CD4-positive, alpha-beta memory T cell (primary cell): ENCODE data around the gene DNAJB12. TPM values are rescaled to one million over a fixed set of nuclear protein-coding genes. Genes with fewer than 3 reads are reported as not detected.
A peak's percentile ranks its signal among the peaks of the same experiment; 100 is the strongest.

Experiments used
- CTCF ChIA-PET: fragments of 350-600 bp; sonication (Branson Sonifier 250); formaldehyde crosslinking; loops from one replicate; lab custom pipeline; 2021; ENCODE audit warnings: inconsistent platforms; ENCODE audit not compliant: partially characterized antibody; lab: Charles Lee
- POLR2A ChIA-PET: fragments of 350-600 bp; sonication (Branson Sonifier 250); formaldehyde crosslinking; loops from one replicate; lab custom pipeline; 2021; ENCODE audit not compliant: partially characterized antibody; lab: Charles Lee
- DNase-seq, 5 donors: peaks; one replicate each; pipeline versions ENCODE4 v3.0.0 to v3.0.0-alpha.2; 2020 to 2022; ENCODE audit warnings: mixed read lengths in 1 of 5
- H3K27ac ChIP-seq: one replicate; pipeline ENCODE4 v1.7.0; 2013; ENCODE audit warnings: low read depth, low read length
- H3K27me3 ChIP-seq: 2 replicates; pipeline ENCODE4 v1.7.0; 2013; ENCODE audit warnings: mild to moderate bottlenecking, low read length, moderate library complexity; ENCODE audit not compliant: insufficient read depth
- H3K36me3 ChIP-seq: 2 replicates; pipeline ENCODE4 v1.7.0; 2013; ENCODE audit warnings: mild to moderate bottlenecking, low read length, moderate library complexity; ENCODE audit not compliant: insufficient read depth
- H3K4me1 ChIP-seq: 2 replicates; pipeline ENCODE4 v1.7.0; 2013; ENCODE audit warnings: mild to moderate bottlenecking, low read length, moderate library complexity; ENCODE audit not compliant: insufficient read depth
- H3K4me3 ChIP-seq, 2 donors: one replicate each; pipeline ENCODE4 v1.7.0; 2013; ENCODE audit warnings: low read length in 2 of 2, mild to moderate bottlenecking in 1 of 2
- H3K9me3 ChIP-seq, 2 donors: one replicate each; pipeline ENCODE4 v1.7.0; 2013; ENCODE audit warnings: low read length in 2 of 2, control low read depth in 1 of 2; ENCODE audit not compliant: control insufficient read depth in 1 of 2
- H3K27ac Mint-ChIP-seq, 7 donors: one replicate each; pipeline ENCODE4 v1.8.0; 2020 to 2021; ENCODE audit warnings: mixed read lengths in 7 of 7, mild to moderate bottlenecking in 6 of 7, inconsistent platforms in 3 of 7, moderate library complexity in 3 of 7
- H3K27me3 Mint-ChIP-seq, 2 donors: one replicate each; pipeline ENCODE4 v1.8.0; 2020 to 2021; ENCODE audit warnings: mixed read lengths in 2 of 2
- H3K36me3 Mint-ChIP-seq, 2 donors: one replicate each; pipeline ENCODE4 v1.8.0; 2020 to 2021; ENCODE audit warnings: mixed read lengths in 2 of 2, inconsistent platforms in 1 of 2, mild to moderate bottlenecking in 1 of 2
- H3K4me1 Mint-ChIP-seq, 4 donors: one replicate each; pipeline ENCODE4 v1.8.0; 2020 to 2021; ENCODE audit warnings: mixed read lengths in 4 of 4, mild to moderate bottlenecking in 1 of 4
- H3K4me3 Mint-ChIP-seq, 8 donors: one replicate each; pipeline ENCODE4 v1.8.0; 2020 to 2021; ENCODE audit warnings: mixed read lengths in 8 of 8, mild to moderate bottlenecking in 7 of 8, moderate library complexity in 6 of 8, inconsistent platforms in 3 of 8
- H3K9me3 Mint-ChIP-seq, 8 donors: one replicate each; pipeline ENCODE4 v1.8.0; 2020 to 2021; ENCODE audit warnings: mixed read lengths in 8 of 8, mild to moderate bottlenecking in 5 of 8, inconsistent platforms in 3 of 8, moderate library complexity in 1 of 8
- intact Hi-C: fragments of 100-400 bp; cut with micrococcal nuclease; formaldehyde crosslinking; loops from one replicate; pipeline ENCODE4 v1.15.1; 2023
- polyA plus RNA-seq, 2 donors: library from polyadenylated mRNA; unstranded; fragments of 300-500 nt; fragmentation: Illumina TruSeq; gene quantifications; one replicate each; pipeline ENCODE4 v1.2.3, GENCODE V29; 2021
- total RNA-seq, 2 experiments: library from RNA; stranded (reverse); gene quantifications; one replicate each; pipeline ENCODE4 v1.2.3, GENCODE V29; 2021

DNAJB12 gene
- total and polyA plus RNA-seq, 4 experiments from 2014 or later = 13.4 to 26.7 (median 26.2) TPM

DNA sequence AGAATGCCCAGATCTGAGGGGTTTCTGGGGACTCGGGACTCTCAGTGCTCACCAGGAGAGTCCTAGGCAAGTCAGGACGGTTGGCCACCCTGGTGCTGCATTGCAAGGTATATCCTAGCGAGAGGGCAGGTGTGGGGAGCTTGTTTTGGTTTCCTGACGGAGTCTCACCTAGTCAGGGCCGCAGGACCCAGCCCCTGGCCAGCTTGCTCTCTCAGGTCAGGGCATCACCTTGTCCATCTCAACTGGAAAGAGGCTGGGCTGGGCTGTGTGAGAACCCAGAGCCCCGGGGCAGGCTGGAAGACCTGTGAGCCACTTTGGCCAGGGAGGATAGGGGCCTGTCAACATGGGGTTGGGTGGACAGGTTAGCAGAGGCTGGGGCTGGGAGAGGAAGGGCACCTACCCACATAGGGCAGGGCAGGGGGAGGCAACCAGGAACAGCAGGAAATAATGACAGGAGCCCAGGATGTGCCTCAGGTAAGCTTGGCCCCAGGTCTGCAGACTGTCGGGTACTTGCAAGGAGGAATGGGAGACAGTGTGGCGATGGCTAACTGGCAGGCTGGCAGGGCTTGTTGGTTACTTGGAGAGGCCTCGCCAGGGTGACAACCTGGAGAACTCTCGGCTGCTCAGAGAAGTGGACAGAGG is 31.5 kb downstream of the DNAJB12 start:
- intact Hi-C loops = no loop called here
- peaks cover 0 to 3% of the 10 kb centered on the region in 2 donors for H3K36me3 Mint-ChIP-seq
- Histone ChIP-seq H3K36me3 (no peaks in the 10 kb centered on the region), H3K9me3 (no peaks in the 10 kb centered on the region), H3K27ac (peak overlapping the region; percentile 36), H3K4me1 (peaks cover 84% of the 10 kb centered on the region), H3K4me3 (no peak overlapping the region), H3K27me3 (no peaks in the 10 kb centered on the region)
- no peak for DNase-seq
- no peaks in the 10 kb centered on the region for H3K27me3 Mint-ChIP-seq
- H3K4me3 Mint-ChIP-seq = peak overlapping the region in 3 of 8 donors; percentile 34 to 68 (median 46)
- no peaks in the 10 kb centered on the region for H3K9me3 Mint-ChIP-seq
- peaks cover 45 to 88% (median 64%) of the 10 kb centered on the region in 4 donors for H3K4me1 Mint-ChIP-seq
- peak overlapping the region; percentile 73 to 99 (median 84) for H3K27ac Mint-ChIP-seq
- ChIA-PET CTCF (interaction anchor here (0.6 to 5.7 kb wide), 3 partner anchors 48 to 197 kb away, joined by 3 to 51 read pairs (median 3); partner anchors contain the start of gene DDIT4), POLR2A (interaction anchor here (1.0 to 13.9 kb wide), 8 partner anchors 10 to 235 kb away, joined by 3 to 368 read pairs (median 26); partner anchors contain the start of genes ANAPC16, ASCC1, DDIT4 and SPOCK2)

DNA sequence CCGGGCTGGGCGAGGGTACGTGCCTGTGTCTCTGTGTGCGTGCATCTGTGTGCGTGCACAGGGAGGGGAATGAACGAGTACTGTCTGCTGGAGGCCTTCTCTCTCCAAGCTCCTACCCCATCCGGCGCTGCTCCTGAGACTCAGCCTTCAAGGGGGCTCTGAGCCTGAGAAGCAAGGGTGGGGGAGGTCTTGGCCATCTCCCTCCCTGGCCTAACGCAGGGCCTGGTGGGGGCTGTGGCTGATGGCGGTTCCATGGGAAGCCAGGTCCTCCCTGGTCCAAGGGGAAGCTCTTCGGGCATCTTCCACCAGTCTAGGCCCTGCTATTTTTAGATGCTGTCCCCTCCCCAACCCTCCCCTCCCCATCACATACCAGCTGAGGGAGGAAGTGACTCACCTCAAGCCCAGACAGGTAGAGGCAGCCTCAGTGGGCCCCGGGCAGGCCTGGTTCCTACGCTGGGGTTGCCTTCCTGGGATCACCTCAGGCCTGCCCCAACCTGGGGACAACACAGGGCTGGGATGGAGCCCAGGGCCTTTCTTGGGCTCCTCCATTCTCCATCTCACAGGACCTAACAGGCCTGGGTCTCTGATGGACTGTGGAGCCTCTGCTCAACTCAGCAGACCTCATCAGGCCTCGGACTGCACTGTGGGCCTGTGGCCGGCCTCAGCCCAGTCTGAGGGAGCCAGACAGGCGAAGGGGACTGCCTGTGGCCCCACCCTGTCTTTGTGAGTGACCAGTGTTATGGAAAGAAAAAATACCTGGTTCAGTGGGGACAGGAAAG is 32.2 kb downstream of the DNAJB12 start:
- Mint-ChIP-seq H3K9me3 (no peaks in the 10 kb centered on the region), H3K36me3 (peaks cover 0 to 3% of the 10 kb centered on the region in 2 donors), H3K27ac (peak overlapping the region; percentile 84 to 99 (median 92)), H3K4me3 (peak overlapping the region in 6 of 8 donors; percentile 6 to 68 (median 46)), H3K27me3 (no peaks in the 10 kb centered on the region), H3K4me1 (peaks cover 43 to 86% (median 62%) of the 10 kb centered on the region in 4 donors)
- Histone ChIP-seq H3K4me3 (no peak overlapping the region), H3K4me1 (peaks cover 83% of the 10 kb centered on the region), H3K27ac (peak overlapping the region; percentile 36), H3K36me3 (no peaks in the 10 kb centered on the region), H3K9me3 (no peaks in the 10 kb centered on the region), H3K27me3 (no peaks in the 10 kb centered on the region)
- ChIA-PET CTCF (interaction anchor here (0.6 to 5.7 kb wide), 8 partner anchors 17 to 274 kb away, joined by 3 to 51 read pairs (median 3); partner anchors contain the start of gene DDIT4), POLR2A (interaction anchor here (0.8 to 13.9 kb wide), 7 partner anchors 11 to 234 kb away, joined by 3 to 368 read pairs (median 34); partner anchors contain the start of genes ANAPC16, ASCC1, DDIT4 and SPOCK2)
- intact Hi-C loops = no loop called here
- DNase-seq = peak in 1 of 5 donors; percentile 87

DNA sequence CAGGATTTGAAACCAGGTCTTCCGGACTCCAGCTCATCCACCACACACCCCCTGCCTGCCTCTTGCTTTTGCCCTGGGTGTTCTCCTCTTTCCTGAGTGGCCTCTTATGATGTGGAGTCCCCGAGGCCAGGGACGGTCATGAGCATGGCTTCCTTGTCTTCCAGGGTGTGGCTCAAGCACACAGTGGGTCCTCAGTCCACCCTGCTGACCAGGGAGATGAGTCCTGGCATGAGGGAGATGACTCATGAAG is 32.8 kb downstream of the DNAJB12 start:
- Mint-ChIP-seq H3K36me3 (peaks cover 0 to 3% of the 10 kb centered on the region in 2 donors), H3K27me3 (no peaks in the 10 kb centered on the region), H3K4me1 (peaks cover 47 to 86% (median 65%) of the 10 kb centered on the region in 4 donors), H3K9me3 (no peaks in the 10 kb centered on the region), H3K4me3 (peak overlapping the region in 5 of 8 donors; percentile 6 to 68 (median 33)), H3K27ac (peak overlapping the region; percentile 84 to 99 (median 92))
- POLR2A ChIA-PET = interaction anchor here (0.8 to 13.9 kb wide), 7 partner anchors 12 to 234 kb away, joined by 3 to 368 read pairs (median 34); partner anchors contain the start of genes ANAPC16, ASCC1, DDIT4 and SPOCK2
- H3K27me3 ChIP-seq = no peaks in the 10 kb centered on the region
- CTCF ChIA-PET = interaction anchor here (0.6 to 5.7 kb wide), 7 partner anchors 15 to 274 kb away, joined by 3 to 51 read pairs (median 3); partner anchors contain the start of gene DDIT4
- DNase-seq = no peak
- peaks cover 83% of the 10 kb centered on the region for H3K4me1 ChIP-seq
- no peaks in the 10 kb centered on the region for H3K9me3 ChIP-seq
- H3K27ac ChIP-seq = peak overlapping the region; percentile 36
- no peak overlapping the region for H3K4me3 ChIP-seq
- H3K36me3 ChIP-seq = no peaks in the 10 kb centered on the region
- intact Hi-C loops = no loop called here

DNA sequence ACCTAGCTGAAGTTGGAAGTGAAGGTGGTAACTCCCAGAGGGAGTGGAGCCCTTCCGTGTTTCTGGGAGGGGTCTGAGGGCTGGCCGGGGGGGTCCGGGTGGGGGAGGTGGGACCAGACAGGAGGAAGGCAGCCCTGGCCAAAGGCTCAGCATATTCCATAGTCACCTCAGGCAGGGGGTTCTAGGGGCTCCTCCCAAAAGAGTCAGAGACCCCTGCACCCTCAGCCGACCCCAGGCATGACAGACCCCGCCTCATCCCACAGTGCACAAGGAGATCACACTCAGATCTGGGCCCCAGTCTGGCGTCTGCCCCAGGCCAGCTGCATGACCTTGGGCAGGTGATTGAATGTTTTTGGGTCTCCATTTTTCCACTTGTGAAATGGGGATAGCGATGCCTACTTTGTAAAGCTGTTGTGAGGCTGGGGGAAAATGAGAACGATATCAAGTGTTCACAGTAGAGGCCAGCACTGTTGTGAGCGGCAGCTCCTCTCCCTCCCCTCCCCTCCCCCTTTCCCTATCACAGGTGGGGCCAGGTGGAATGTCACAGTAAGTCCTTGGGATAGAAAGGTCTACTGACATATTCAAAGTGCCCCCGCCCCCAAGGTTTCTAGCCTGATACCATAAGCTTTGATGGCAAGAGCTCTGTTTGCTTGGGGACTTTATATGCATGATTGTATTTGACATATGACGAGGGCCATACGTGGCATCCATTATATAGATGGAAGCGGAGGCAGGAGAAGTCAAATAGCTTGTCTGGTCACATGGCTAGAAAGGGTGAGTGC is 33.3 kb downstream of the DNAJB12 start:
- Mint-ChIP-seq H3K4me1 (peaks cover 43 to 84% (median 65%) of the 10 kb centered on the region in 4 donors), H3K9me3 (no peaks in the 10 kb centered on the region), H3K27ac (peak overlapping the region; percentile 84 to 99 (median 99)), H3K4me3 (peak overlapping the region in 3 of 8 donors; percentile 8 to 85 (median 33)), H3K27me3 (no peaks in the 10 kb centered on the region), H3K36me3 (no peaks in the 10 kb centered on the region)
- no peaks in the 10 kb centered on the region for H3K27me3 ChIP-seq
- H3K4me3 ChIP-seq = no peak overlapping the region
- peak overlapping the region; percentile 89 for H3K27ac ChIP-seq
- no peak for DNase-seq
- no peaks in the 10 kb centered on the region for H3K36me3 ChIP-seq
- peaks cover 86% of the 10 kb centered on the region for H3K4me1 ChIP-seq
- H3K9me3 ChIP-seq = no peaks in the 10 kb centered on the region
- CTCF ChIA-PET = interaction anchor here (0.6 to 5.7 kb wide), 11 partner anchors 15 to 273 kb away, joined by 3 to 51 read pairs (median 3); partner anchors contain the start of genes ANAPC16, ASCC1 and DDIT4
- intact Hi-C loops = no loop called here
- POLR2A ChIA-PET = interaction anchor here (0.5 to 13.9 kb wide), 14 partner anchors 9 to 245 kb away, joined by 3 to 368 read pairs (median 20); partner anchors contain the start of genes ANAPC16, ASCC1, DDIT4 and SPOCK2

DNA sequence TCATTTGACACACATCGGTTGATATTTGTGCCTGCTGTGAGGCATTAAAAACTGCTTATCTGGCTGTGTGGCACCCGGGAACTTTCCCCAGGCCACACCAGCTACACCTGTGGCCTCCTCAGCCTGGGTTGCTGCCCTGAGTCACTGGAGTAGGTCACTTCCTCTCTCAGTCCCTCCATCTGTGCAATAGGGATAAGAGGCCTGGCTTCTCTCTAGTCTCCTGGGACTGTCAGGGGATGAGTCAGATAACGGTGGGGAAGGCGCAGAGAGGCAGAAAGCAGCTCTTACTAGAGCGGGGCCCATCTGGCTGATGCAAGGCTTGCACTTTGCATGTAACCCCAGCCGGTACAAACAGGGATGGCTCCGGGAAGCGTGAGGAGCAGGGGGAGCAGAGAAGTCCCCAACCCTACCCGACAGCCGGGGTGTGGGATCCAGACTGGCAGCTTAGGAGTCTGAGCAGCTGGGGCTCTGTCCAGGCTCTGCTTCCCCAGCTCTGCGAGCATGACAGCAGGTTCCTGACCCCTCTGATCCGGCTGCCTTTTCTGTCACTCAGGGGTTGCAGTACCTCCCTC is 34.0 kb downstream of the DNAJB12 start:
- H3K9me3 Mint-ChIP-seq = no peaks in the 10 kb centered on the region
- peak overlapping the region; percentile 33 to 86 (median 79) for H3K4me3 Mint-ChIP-seq
- Histone ChIP-seq H3K9me3 (no peaks in the 10 kb centered on the region), H3K4me3 (no peak overlapping the region), H3K27ac (peak overlapping the region; percentile 89), H3K36me3 (no peaks in the 10 kb centered on the region), H3K4me1 (peaks cover 93% of the 10 kb centered on the region), H3K27me3 (no peaks in the 10 kb centered on the region)
- intact Hi-C loops = no loop called here
- H3K27me3 Mint-ChIP-seq = no peaks in the 10 kb centered on the region
- peaks cover 48 to 88% (median 70%) of the 10 kb centered on the region in 4 donors for H3K4me1 Mint-ChIP-seq
- no peaks in the 10 kb centered on the region for H3K36me3 Mint-ChIP-seq
- POLR2A ChIA-PET = interaction anchor here (1.1 to 13.9 kb wide), 15 partner anchors 9 to 775 kb away, joined by 3 to 368 read pairs (median 19); partner anchors contain the start of genes ANAPC16, ASCC1, DDIT4 and DNAJB12
- CTCF ChIA-PET = interaction anchor here (0.8 to 5.7 kb wide), 8 partner anchors 14 to 272 kb away, joined by 3 to 51 read pairs (median 4); partner anchors contain the start of genes ANAPC16, ASCC1 and DDIT4
- peak overlapping the region; percentile 96 to 99 (median 99) for H3K27ac Mint-ChIP-seq
- DNase-seq = peak in 1 of 5 donors; percentile 87
